ENCODE measurements around the gene SLC6A12.

DNA sequence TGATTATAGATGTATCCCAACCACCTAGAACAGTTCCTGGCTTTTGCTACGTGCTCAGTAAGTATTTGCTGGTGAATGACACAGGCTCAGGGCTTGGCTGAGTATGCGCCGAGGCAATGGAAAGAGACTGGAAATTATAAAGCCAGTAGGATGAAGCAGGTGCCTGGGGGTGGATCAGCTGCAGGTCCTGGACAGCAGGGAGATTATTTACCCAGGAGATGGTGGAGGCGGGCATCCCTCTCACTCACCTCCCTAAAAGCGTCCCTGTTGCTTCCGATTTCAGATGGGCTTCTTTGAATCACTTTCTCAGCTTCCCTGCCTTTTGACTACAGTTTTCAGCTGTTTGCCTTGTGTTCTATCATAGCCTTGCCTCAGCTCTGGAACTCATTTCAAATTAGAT lies 42.3 kb upstream of the SLC6A12 start:
- TF ChIP-seq, protein P1, sequence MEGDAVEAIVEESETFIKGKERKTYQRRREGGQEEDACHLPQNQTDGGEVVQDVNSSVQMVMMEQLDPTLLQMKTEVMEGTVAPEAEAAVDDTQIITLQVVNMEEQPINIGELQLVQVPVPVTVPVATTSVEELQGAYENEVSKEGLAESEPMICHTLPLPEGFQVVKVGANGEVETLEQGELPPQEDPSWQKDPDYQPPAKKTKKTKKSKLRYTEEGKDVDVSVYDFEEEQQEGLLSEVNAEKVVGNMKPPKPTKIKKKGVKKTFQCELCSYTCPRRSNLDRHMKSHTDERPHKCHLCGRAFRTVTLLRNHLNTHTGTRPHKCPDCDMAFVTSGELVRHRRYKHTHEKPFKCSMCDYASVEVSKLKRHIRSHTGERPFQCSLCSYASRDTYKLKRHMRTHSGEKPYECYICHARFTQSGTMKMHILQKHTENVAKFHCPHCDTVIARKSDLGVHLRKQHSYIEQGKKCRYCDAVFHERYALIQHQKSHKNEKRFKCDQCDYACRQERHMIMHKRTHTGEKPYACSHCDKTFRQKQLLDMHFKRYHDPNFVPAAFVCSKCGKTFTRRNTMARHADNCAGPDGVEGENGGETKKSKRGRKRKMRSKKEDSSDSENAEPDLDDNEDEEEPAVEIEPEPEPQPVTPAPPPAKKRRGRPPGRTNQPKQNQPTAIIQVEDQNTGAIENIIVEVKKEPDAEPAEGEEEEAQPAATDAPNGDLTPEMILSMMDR (IDR thresholded peaks at IDR 0.05), result no peak
- TF ChIP-seq FOXP1 (CRISPR knock-in tag; IDR thresholded peaks at IDR 0.05; ENCODE audit: borderline replicate concordance), result no peak
- no peak for TF ChIP-seq TCF7 (CRISPR knock-in tag; IDR thresholded peaks at IDR 0.05; ENCODE audit: low read depth)
- no peak for TF ChIP-seq CREB1 (CRISPR knock-in tag; IDR thresholded peaks at IDR 0.05)
- TF ChIP-seq, protein P2, sequence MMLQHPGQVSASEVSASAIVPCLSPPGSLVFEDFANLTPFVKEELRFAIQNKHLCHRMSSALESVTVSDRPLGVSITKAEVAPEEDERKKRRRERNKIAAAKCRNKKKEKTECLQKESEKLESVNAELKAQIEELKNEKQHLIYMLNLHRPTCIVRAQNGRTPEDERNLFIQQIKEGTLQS (CRISPR knock-in tag; conservative IDR thresholded peaks at IDR 0.05), result no peak
- TF ChIP-seq, protein P3, sequence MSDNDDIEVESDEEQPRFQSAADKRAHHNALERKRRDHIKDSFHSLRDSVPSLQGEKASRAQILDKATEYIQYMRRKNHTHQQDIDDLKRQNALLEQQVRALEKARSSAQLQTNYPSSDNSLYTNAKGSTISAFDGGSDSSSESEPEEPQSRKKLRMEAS (CRISPR knock-in tag; IDR thresholded peaks at IDR 0.05), result no peak
- TF ChIP-seq, protein P4, sequence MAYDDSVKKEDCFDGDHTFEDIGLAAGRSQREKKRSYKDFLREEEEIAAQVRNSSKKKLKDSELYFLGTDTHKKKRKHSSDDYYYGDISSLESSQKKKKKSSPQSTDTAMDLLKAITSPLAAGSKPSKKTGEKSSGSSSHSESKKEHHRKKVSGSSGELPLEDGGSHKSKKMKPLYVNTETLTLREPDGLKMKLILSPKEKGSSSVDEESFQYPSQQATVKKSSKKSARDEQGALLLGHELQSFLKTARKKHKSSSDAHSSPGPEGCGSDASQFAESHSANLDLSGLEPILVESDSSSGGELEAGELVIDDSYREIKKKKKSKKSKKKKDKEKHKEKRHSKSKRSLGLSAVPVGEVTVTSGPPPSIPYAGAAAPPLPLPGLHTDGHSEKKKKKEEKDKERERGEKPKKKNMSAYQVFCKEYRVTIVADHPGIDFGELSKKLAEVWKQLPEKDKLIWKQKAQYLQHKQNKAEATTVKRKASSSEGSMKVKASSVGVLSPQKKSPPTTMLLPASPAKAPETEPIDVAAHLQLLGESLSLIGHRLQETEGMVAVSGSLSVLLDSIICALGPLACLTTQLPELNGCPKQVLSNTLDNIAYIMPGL (CRISPR knock-in tag; IDR thresholded peaks at IDR 0.05), result no peak
- TF ChIP-seq ETV6 (CRISPR knock-in tag; IDR thresholded peaks at IDR 0.05), result no peak
- TF ChIP-seq NR2C2 (CRISPR knock-in tag; IDR thresholded peaks at IDR 0.05), result no peak
- TF ChIP-seq, protein P5, sequence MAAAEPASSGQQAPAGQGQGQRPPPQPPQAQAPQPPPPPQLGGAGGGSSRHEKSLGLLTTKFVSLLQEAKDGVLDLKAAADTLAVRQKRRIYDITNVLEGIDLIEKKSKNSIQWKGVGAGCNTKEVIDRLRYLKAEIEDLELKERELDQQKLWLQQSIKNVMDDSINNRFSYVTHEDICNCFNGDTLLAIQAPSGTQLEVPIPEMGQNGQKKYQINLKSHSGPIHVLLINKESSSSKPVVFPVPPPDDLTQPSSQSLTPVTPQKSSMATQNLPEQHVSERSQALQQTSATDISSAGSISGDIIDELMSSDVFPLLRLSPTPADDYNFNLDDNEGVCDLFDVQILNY (CRISPR knock-in tag; IDR thresholded peaks at IDR 0.05), result no peak
- no peak for TF ChIP-seq ESRRA (CRISPR knock-in tag; IDR thresholded peaks at IDR 0.05; ENCODE audit: borderline replicate concordance)
- TF ChIP-seq NR1H2 (CRISPR knock-in tag; IDR thresholded peaks at IDR 0.05), result no peak
- TF ChIP-seq CREM (CRISPR knock-in tag; IDR thresholded peaks at IDR 0.05), result no peak
